ENCODE measurements around the gene DNER.

- no peak for TF ChIP-seq CTCF (IDR thresholded peaks at IDR 0.05)
- TF ChIP-seq EZH2 (IDR thresholded peaks at IDR 0.05; ENCODE audit: borderline replicate concordance, insufficient read depth, low read depth, low read length, poor library complexity, severe bottlenecking): no peak
Observed at GRCh38 chr2:229752970-229753729, 38.8 kb upstream of the DNER start.
